ENCODE data around the gene SNX22. TPM values are rescaled to one million over a fixed set of nuclear protein-coding genes. Genes with fewer than 3 reads are reported as not detected.
A peak's percentile ranks its signal among the peaks of the same experiment; 100 is the strongest.

The SNX22 gene
- total RNA-seq, 1 donor from 2014 or later, result 7.3 TPM

DNA sequence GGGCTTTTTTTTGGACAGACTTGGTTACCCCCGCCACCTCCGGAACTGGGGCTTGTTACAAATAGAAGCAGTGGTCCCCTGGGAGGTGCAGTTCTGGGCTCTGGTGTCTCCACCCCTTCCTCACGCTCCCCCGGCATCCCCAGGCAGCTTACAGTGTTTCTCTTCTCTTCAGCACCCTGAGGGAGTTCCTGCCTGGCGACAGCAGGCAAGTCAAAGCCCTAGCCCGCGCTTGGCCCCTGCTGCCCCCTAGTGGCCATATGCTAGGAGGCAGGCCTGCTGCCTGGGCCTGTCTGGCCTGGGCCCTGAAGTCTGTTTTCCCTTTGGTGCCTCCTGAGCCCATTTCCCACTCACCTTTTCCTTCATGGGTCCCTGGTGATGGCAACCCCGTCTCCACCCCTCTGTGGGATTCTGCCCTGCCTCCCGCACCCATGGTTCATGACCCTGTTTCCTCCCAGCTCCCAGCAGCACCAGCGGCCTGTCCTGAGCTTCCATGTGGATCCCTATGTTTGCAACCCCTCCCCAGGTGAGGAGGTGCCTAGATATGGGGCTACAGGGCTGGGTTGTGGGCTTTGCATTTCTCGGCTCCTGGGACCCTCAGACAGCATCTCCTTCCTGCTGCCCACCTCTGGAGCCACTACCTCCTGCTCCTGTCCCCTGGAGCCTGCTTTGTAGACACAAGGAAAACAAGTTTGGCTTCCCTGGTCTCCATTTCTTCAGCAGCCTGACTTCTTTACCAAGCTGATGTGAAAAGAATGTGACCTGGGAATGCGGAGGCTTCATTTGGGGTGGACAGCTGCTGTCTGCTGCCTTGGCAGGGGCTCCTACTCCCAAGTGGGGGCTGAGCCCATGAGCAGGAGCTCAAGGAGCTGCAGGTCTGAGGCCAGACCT, 2.2 kb downstream of the SNX22 start:
- Mint-ChIP-seq H3K4me3 (ENCODE audit: low read depth) (peak overlapping the region; percentile 68), H3K27me3 (peaks cover 26% of the 10 kb centered on the region), H3K36me3 (ENCODE audit: insufficient read depth) (peaks cover 14% of the 10 kb centered on the region), H3K27ac (peak overlapping the region; percentile 83), H3K9me3 (ENCODE audit: low read depth) (no peaks in the 10 kb centered on the region), H3K4me1 (ENCODE audit: low read depth) (peaks cover 10% of the 10 kb centered on the region)
- TF ChIP-seq, protein P1, sequence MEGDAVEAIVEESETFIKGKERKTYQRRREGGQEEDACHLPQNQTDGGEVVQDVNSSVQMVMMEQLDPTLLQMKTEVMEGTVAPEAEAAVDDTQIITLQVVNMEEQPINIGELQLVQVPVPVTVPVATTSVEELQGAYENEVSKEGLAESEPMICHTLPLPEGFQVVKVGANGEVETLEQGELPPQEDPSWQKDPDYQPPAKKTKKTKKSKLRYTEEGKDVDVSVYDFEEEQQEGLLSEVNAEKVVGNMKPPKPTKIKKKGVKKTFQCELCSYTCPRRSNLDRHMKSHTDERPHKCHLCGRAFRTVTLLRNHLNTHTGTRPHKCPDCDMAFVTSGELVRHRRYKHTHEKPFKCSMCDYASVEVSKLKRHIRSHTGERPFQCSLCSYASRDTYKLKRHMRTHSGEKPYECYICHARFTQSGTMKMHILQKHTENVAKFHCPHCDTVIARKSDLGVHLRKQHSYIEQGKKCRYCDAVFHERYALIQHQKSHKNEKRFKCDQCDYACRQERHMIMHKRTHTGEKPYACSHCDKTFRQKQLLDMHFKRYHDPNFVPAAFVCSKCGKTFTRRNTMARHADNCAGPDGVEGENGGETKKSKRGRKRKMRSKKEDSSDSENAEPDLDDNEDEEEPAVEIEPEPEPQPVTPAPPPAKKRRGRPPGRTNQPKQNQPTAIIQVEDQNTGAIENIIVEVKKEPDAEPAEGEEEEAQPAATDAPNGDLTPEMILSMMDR (IDR thresholded peaks at IDR 0.05; ENCODE audit: unreplicated experiment), result peak; percentile 97
- DNase-seq (ENCODE audit: low spot score, unreplicated experiment), result peak; percentile 95

DNA sequence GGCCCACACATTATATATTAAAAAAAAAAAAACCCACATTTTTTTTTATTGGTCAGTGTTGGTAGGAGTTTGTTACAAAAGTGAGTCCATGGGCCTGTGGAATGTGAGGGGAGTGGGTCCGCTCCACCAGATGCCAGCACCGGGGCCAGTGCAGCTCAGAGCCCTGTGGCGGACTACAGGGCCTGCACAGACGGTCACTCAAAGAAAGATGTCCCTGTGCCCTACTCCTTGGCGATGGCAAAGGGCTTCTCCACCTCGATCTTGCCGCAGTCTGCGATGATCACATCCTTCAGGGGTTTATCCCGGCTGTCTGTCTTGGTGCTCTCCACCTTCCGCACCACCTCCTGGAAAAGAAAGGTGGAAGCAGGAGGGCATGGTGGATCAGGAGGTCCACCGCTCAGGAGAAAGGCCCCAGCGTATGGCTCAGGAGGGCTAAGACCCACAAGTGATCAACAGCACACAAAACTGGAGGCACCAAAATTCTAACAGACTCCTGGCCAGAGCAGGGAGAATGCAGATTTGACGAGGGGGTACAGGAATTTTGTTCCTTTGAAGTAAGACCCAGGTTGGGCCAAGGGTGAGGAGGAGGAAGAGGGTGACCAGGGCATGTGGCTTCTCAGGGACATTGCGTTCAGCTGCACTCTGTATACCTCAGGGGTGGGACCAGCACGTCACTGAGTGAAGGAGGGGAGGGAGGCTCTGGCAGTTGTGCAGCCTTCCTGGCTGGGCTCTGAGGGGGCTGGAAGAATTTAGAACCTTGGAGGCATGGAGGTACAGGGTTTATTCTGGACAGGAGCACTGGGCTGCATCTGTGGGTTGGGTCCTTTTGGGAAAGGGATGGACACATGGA, 4.5 kb downstream of the SNX22 start:
- Mint-ChIP-seq H3K36me3 (ENCODE audit: insufficient read depth) (peaks cover 24% of the 10 kb centered on the region), H3K9me3 (ENCODE audit: low read depth) (no peaks in the 10 kb centered on the region), H3K4me3 (ENCODE audit: low read depth) (no peak overlapping the region), H3K4me1 (ENCODE audit: low read depth) (peaks cover 16% of the 10 kb centered on the region), H3K27ac (no peak overlapping the region), H3K27me3 (peaks cover 13% of the 10 kb centered on the region)
- TF ChIP-seq, protein P1 (IDR thresholded peaks at IDR 0.05; ENCODE audit: unreplicated experiment), result no peak
- no peak for DNase-seq (ENCODE audit: low spot score, unreplicated experiment)

DNA sequence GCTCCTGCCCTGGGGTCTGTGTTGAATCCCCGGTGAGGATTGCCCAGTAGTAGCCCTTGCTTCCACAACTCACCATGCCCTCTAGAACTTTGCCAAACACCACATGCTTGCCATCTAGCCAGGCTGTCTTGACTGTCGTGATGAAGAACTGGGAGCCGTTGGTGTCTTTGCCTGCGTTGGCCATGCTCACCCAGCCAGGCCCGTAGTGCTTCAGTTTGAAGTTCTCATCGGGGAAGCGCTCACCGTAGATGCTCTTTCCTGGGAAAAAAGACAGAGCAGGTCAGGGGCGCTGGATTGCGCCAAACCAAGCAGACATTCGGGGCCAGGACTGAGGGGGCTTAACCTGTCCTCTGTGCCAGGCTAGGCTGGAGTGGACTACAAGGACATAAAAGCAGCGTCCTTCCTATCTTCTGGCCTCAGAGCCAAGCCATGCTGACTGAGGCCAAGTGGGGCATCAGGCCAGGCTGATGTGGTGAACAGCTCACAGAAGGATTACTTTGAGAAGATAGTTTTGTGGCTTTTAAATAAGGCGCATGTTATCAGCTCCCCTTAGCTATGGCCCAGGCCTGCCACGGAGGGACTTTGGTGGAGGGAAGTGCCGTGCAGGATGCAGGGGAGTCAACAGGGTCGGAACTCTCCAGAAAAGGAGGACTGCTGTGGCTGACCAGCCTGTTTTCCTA, 5.3 kb downstream of the SNX22 start:
- TF ChIP-seq, protein P1 (IDR thresholded peaks at IDR 0.05; ENCODE audit: unreplicated experiment), result no peak
- no peak overlapping the region for H3K27ac Mint-ChIP-seq

DNA sequence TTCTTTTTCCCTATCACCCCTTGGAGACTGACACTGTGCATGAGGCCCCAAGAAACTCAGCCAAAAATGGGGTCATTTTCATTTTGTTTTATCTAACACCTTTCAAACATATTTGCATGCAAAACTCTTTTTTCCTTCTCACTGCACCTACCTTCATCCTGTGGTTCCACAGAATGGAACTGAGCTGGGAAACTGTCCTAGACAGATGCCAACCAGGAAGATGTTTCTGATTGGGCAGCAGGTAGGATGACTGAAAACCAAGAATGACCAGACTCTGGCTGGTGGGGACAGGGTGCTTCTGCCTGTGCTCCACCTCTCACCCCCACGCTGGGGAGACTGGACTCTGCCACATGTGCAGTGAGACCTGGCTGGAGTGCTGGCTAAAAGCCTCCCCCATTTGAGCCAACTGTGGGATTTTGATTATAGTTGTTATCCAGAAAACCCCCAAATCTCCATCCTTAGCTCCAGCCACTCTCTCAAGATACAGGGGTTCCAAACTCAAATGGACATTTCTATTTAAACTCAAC, 6.1 kb downstream of the SNX22 start:
- no peak for DNase-seq (ENCODE audit: low spot score, unreplicated experiment)
- Mint-ChIP-seq H3K27ac (peak overlapping the region; percentile 79), H3K36me3 (ENCODE audit: insufficient read depth) (peaks cover 27% of the 10 kb centered on the region), H3K27me3 (peaks cover 10% of the 10 kb centered on the region), H3K9me3 (ENCODE audit: low read depth) (no peaks in the 10 kb centered on the region), H3K4me1 (ENCODE audit: low read depth) (peaks cover 21% of the 10 kb centered on the region), H3K4me3 (ENCODE audit: low read depth) (no peak overlapping the region)
- TF ChIP-seq, protein P1 (IDR thresholded peaks at IDR 0.05; ENCODE audit: unreplicated experiment), result no peak

More for the DNA sequence above, 5.3 kb downstream of the SNX22 start:
- H3K9me3 Mint-ChIP-seq (ENCODE audit: low read depth), result no peaks in the 10 kb centered on the region
- H3K36me3 Mint-ChIP-seq (ENCODE audit: insufficient read depth), result peaks cover 25% of the 10 kb centered on the region
- no peak for DNase-seq (ENCODE audit: low spot score, unreplicated experiment)
- peaks cover 13% of the 10 kb centered on the region for H3K27me3 Mint-ChIP-seq
- peaks cover 19% of the 10 kb centered on the region for H3K4me1 Mint-ChIP-seq (ENCODE audit: low read depth)
- H3K4me3 Mint-ChIP-seq (ENCODE audit: low read depth), result no peak overlapping the region
